Progenitor cell of endocrine pancreas (in vitro differentiated cells): ENCODE data around the gene IQCB1. TPM values are rescaled to one million over a fixed set of nuclear protein-coding genes. Genes with fewer than 3 reads are reported as not detected.
A peak's percentile ranks its signal among the peaks of the same experiment; 100 is the strongest.
"Not testable (repeated sequence)": the region's sequence is repeated elsewhere in the genome, so short reads cannot be mapped to it uniquely, and the experiment has no call there.

ENCODE experiments used
- DNase-seq: peaks from one replicate; pipeline ENCODE4 v3.0.0; 2021; ENCODE audit warnings: low spot score; ENCODE audit not compliant: unreplicated experiment
- H3K27ac Mint-ChIP-seq: 2 replicates; pipeline ENCODE4 v1.8.0; 2021; ENCODE audit warnings: mild to moderate bottlenecking, moderate library complexity, mixed read lengths
- H3K27me3 Mint-ChIP-seq: 2 replicates; pipeline ENCODE4 v1.8.0; 2021; ENCODE audit warnings: mixed read lengths
- H3K36me3 Mint-ChIP-seq: 2 replicates; pipeline ENCODE4 v1.8.0; 2022; ENCODE audit warnings: mixed read lengths; ENCODE audit not compliant: insufficient read depth
- H3K4me1 Mint-ChIP-seq: 2 replicates; pipeline ENCODE4 v1.8.0; 2021; ENCODE audit warnings: low read depth, mixed read lengths
- H3K4me3 Mint-ChIP-seq: 2 replicates; pipeline ENCODE4 v1.8.0; 2021; ENCODE audit warnings: low read depth, mild to moderate bottlenecking, moderate library complexity, mixed read lengths
- H3K9me3 Mint-ChIP-seq: 2 replicates; pipeline ENCODE4 v1.8.0; 2021; ENCODE audit warnings: low read depth, mixed read lengths
- CTCF ChIP-seq: fragments of 200-600 bp; sonication (generic); IDR thresholded peaks from one replicate; pipeline ENCODE4 v1.5.0; 2021; ENCODE audit warnings: antibody characterized with exemption, mild to moderate bottlenecking; ENCODE audit not compliant: unreplicated experiment
- total RNA-seq: library from RNA; stranded (reverse); gene quantifications from 2 replicates; pipeline ENCODE4 v1.2.1, GENCODE V29; 2021

IQCB1 gene
- total RNA-seq, 1 donor from 2014 or later = 38.7 TPM

- Mint-ChIP-seq H3K27ac (no peak overlapping the region), H3K9me3 (no peaks in the 10 kb centered on the region), H3K27me3 (peaks cover 18% of the 10 kb centered on the region), H3K4me1 (peaks cover 6% of the 10 kb centered on the region), H3K4me3 (no peak overlapping the region), H3K36me3 (peaks cover 1% of the 10 kb centered on the region)
- no peak for TF ChIP-seq CTCF
- DNase-seq = no peak
These were observed 86.1 kb downstream of the IQCB1 start for GRCh38 chr3:121748680-121749275.

- Mint-ChIP-seq H3K27me3 (peaks cover 16% of the 10 kb centered on the region), H3K9me3 (no peaks in the 10 kb centered on the region), H3K36me3 (peaks cover 5% of the 10 kb centered on the region), H3K4me3 (no peak overlapping the region), H3K27ac (peak overlapping the region; percentile 53), H3K4me1 (peaks cover 6% of the 10 kb centered on the region)
- DNase-seq = no peak
- TF ChIP-seq CTCF = no peak
These were observed 86.9 kb downstream of the IQCB1 start for GRCh38 chr3:121747976-121748375.

- H3K9me3 Mint-ChIP-seq, H3K4me3 Mint-ChIP-seq, H3K27ac Mint-ChIP-seq, H3K4me1 Mint-ChIP-seq, H3K27me3 Mint-ChIP-seq, DNase-seq: not testable (repeated sequence)
- H3K36me3 Mint-ChIP-seq = peaks cover 16% of the 10 kb centered on the region
These were observed 91.8 kb downstream of the IQCB1 start for GRCh38 chr3:121743106-121743505.

GRCh38 chr3:121740896-121741295, 94.0 kb downstream of the IQCB1 start:
- Mint-ChIP-seq H3K4me1 (peaks cover 2% of the 10 kb centered on the region), H3K4me3 (no peak overlapping the region), H3K9me3 (peaks cover 2% of the 10 kb centered on the region), H3K36me3 (peaks cover 18% of the 10 kb centered on the region), H3K27me3 (no peaks in the 10 kb centered on the region), H3K27ac (no peak overlapping the region)
- TF ChIP-seq CTCF = no peak
- no peak for DNase-seq

- no peak overlapping the region for H3K4me3 Mint-ChIP-seq
- no peaks in the 10 kb centered on the region for H3K27me3 Mint-ChIP-seq
- H3K4me1 Mint-ChIP-seq = peaks cover 2% of the 10 kb centered on the region
These were observed 95.0 kb downstream of the IQCB1 start for GRCh38 chr3:121739902-121740301.

More at GRCh38 chr3:121739902-121740301, 95.0 kb downstream of the IQCB1 start:
- no peak for DNase-seq
- Mint-ChIP-seq H3K36me3 (peaks cover 17% of the 10 kb centered on the region), H3K27ac (no peak overlapping the region), H3K9me3 (peaks cover 2% of the 10 kb centered on the region)
- no peak for TF ChIP-seq CTCF
